Naive thymus-derived CD4-positive, alpha-beta T cell (primary cell): ENCODE data around the gene MBIP. TPM values are rescaled to one million over a fixed set of nuclear protein-coding genes. Genes with fewer than 3 reads are reported as not detected.

Source experiments
- ATAC-seq: fragments of 150-1000 bp; cut with Tn5 transposase; 2 replicates; pipeline ENCODE4 v1.10.0; 2021; ENCODE audit warnings: mild to moderate bottlenecking, moderate library complexity
- CTCF ChIA-PET: fragments of 350-600 bp; sonication (Branson Sonifier 250); formaldehyde crosslinking; loops from one replicate; lab custom pipeline; 2021; ENCODE audit warnings: antibody characterized with exemption; lab: Charles Lee
- POLR2A ChIA-PET: fragments of 350-600 bp; sonication (Branson Sonifier 250); formaldehyde crosslinking; loops from one replicate; lab custom pipeline; 2021; ENCODE audit warnings: antibody characterized with exemption, inconsistent platforms; lab: Charles Lee
- DNase-seq, 9 donors: peaks; one replicate each; pipeline versions ENCODE4 v3.0.0 to v3.0.0-alpha.2; 2020 to 2022; ENCODE audit warnings: mixed read lengths in 1 of 9
- H3K27ac ChIP-seq: one replicate; pipeline ENCODE4 v1.7.0; 2013; ENCODE audit warnings: mild to moderate bottlenecking, low read depth, low read length, moderate library complexity
- H3K27me3 ChIP-seq, 2 donors: one replicate each; pipeline ENCODE4 v1.7.0; 2013; ENCODE audit warnings: low read length in 2 of 2, mild to moderate bottlenecking in 2 of 2, moderate library complexity in 2 of 2; ENCODE audit not compliant: control insufficient read depth in 2 of 2, insufficient read depth in 2 of 2
- H3K36me3 ChIP-seq, 3 experiments: 1 replicate in 2 of 3; 2 replicates in 1 of 3; pipeline ENCODE4 v1.7.0; 2013; ENCODE audit warnings: low read length in 3 of 3, mild to moderate bottlenecking in 3 of 3, moderate library complexity in 1 of 3; ENCODE audit not compliant: insufficient read depth in 3 of 3, control insufficient read depth in 2 of 3
- H3K4me1 ChIP-seq, 2 donors: one replicate each; pipeline ENCODE4 v1.7.0; 2013; ENCODE audit warnings: low read length in 2 of 2, mild to moderate bottlenecking in 2 of 2, moderate library complexity in 1 of 2; ENCODE audit not compliant: control insufficient read depth in 2 of 2, insufficient read depth in 2 of 2
- H3K4me3 ChIP-seq: 2 replicates; pipeline ENCODE4 v1.7.0; 2013; ENCODE audit warnings: mild to moderate bottlenecking, low read length
- H3K9me3 ChIP-seq, 3 experiments: 1 replicate in 2 of 3; 2 replicates in 1 of 3; pipeline ENCODE4 v1.7.0; 2013; ENCODE audit warnings: low read length in 3 of 3; ENCODE audit not compliant: control insufficient read depth in 2 of 3
- H3K27ac Mint-ChIP-seq, 9 donors: one replicate each; pipeline ENCODE4 v1.8.0; 2020 to 2022; ENCODE audit warnings: mixed read lengths in 9 of 9, mild to moderate bottlenecking in 8 of 9, moderate library complexity in 5 of 9, inconsistent platforms in 2 of 9
- H3K27me3 Mint-ChIP-seq, 5 donors: one replicate each; pipeline ENCODE4 v1.8.0; 2021 to 2022; ENCODE audit warnings: mixed read lengths in 5 of 5, mild to moderate bottlenecking in 1 of 5
- H3K36me3 Mint-ChIP-seq, 5 donors: one replicate each; pipeline ENCODE4 v1.8.0; 2020 to 2022; ENCODE audit warnings: mixed read lengths in 5 of 5, mild to moderate bottlenecking in 3 of 5, inconsistent platforms in 1 of 5
- H3K4me1 Mint-ChIP-seq, 7 donors: one replicate each; pipeline ENCODE4 v1.8.0; 2020 to 2022; ENCODE audit warnings: mixed read lengths in 7 of 7, mild to moderate bottlenecking in 3 of 7, inconsistent platforms in 1 of 7
- H3K4me3 Mint-ChIP-seq, 10 donors: one replicate each; pipeline ENCODE4 v1.8.0; 2020 to 2022; ENCODE audit warnings: mild to moderate bottlenecking in 10 of 10, mixed read lengths in 10 of 10, moderate library complexity in 6 of 10, inconsistent platforms in 2 of 10
- H3K9me3 Mint-ChIP-seq, 11 donors: one replicate each; pipeline ENCODE4 v1.8.0; 2020 to 2022; ENCODE audit warnings: mixed read lengths in 11 of 11, mild to moderate bottlenecking in 4 of 11, inconsistent platforms in 1 of 11, moderate library complexity in 1 of 11
- intact Hi-C, 2 donors: fragments of 100-400 bp; cut with micrococcal nuclease; formaldehyde crosslinking; loops; one replicate each; pipeline ENCODE4 v1.15.1; 2023
- polyA plus RNA-seq, 2 donors: library from polyadenylated mRNA; unstranded; fragments of 300-500 nt; fragmentation: Illumina TruSeq; gene quantifications; one replicate each; pipeline ENCODE4 v1.2.3, GENCODE V29; 2021
- total RNA-seq, 6 experiments: library from RNA in 5 of 6; stranded (reverse) in 5 of 6; gene quantifications; 1 replicate in 5 of 6; 2 replicates in 1 of 6; pipeline ENCODE4 v1.2.3 and lab custom pipeline; 2021 to 2026

The MBIP gene
- total and polyA plus RNA-seq, 7 experiments from 2014 or later = 22.5 to 42.7 (median 24.7) TPM

GRCh38 chr14:36293824-36294223 is 26.6 kb downstream of the MBIP start:
- ChIA-PET POLR2A (no interaction called here), CTCF (no interaction called here)
- H3K4me3 Mint-ChIP-seq = no peak overlapping the region
- H3K4me1 ChIP-seq = no peaks in the 10 kb centered on the region
- peaks cover 4 to 29% (median 15%) of the 10 kb centered on the region in 5 donors for H3K36me3 Mint-ChIP-seq
- no peak overlapping the region for H3K27ac ChIP-seq
- peaks cover 0 to 5% (median 0%) of the 10 kb centered on the region in 5 donors for H3K27me3 Mint-ChIP-seq
- no peak overlapping the region for H3K4me3 ChIP-seq
- no peaks in the 10 kb centered on the region for H3K9me3 ChIP-seq
- ATAC-seq = peak; percentile 60
- peaks cover 0 to 18% (median 0%) of the 10 kb centered on the region in 3 experiments for H3K36me3 ChIP-seq
- no peak overlapping the region for H3K27ac Mint-ChIP-seq
- intact Hi-C loops = no loop called here
- H3K4me1 Mint-ChIP-seq = no peaks in the 10 kb centered on the region
- no peak for DNase-seq
- no peaks in the 10 kb centered on the region for H3K27me3 ChIP-seq
- no peaks in the 10 kb centered on the region for H3K9me3 Mint-ChIP-seq

DNA sequence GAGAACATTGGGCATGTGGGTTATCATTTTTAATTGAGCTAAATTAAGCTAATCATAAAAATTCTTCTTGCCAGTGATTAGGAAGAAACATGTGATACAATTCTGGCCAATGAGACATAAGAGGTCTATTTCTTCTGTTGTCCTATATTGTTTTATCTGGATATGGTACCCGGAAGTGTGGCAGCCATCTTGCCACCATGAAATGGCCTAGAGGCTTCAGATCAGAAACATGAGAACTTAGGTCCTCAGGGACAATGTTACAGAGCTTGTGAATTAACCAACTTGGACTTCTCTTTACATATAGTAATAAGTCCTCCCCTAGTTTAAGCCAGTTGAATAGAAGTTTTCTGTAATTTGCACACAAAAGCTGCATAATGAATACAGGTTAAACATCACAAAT is 30.5 kb downstream of the MBIP start:
- H3K4me1 ChIP-seq = no peaks in the 10 kb centered on the region
- H3K27me3 Mint-ChIP-seq = peaks cover 2 to 10% (median 3%) of the 10 kb centered on the region in 5 donors
- no peaks in the 10 kb centered on the region for H3K36me3 Mint-ChIP-seq
- H3K36me3 ChIP-seq = no peaks in the 10 kb centered on the region
- no peaks in the 10 kb centered on the region for H3K27me3 ChIP-seq
- DNase-seq (no peak), ATAC-seq (no peak)
- no peak overlapping the region for H3K27ac ChIP-seq
- intact Hi-C loops = no loop called here
- no peak overlapping the region for H3K4me3 Mint-ChIP-seq
- H3K4me1 Mint-ChIP-seq = no peaks in the 10 kb centered on the region
- no peak overlapping the region for H3K4me3 ChIP-seq
- no peak overlapping the region for H3K27ac Mint-ChIP-seq
- ChIA-PET POLR2A (no interaction called here), CTCF (interaction anchor here (1.1 kb wide), 1 partner anchor 9 kb away, joined by 3 read pairs; no protein-coding TSS in a partner anchor)
- no peaks in the 10 kb centered on the region for H3K9me3 ChIP-seq
- no peaks in the 10 kb centered on the region for H3K9me3 Mint-ChIP-seq

- ATAC-seq = no peak
- Mint-ChIP-seq H3K4me3 (no peak overlapping the region), H3K36me3 (no peaks in the 10 kb centered on the region), H3K4me1 (peaks cover 0 to 2% (median 0%) of the 10 kb centered on the region in 7 donors), H3K9me3 (no peaks in the 10 kb centered on the region), H3K27me3 (peaks cover 5 to 17% (median 11%) of the 10 kb centered on the region in 5 donors), H3K27ac (no peak overlapping the region)
- no peak for DNase-seq
- H3K9me3 ChIP-seq = no peaks in the 10 kb centered on the region
- ChIA-PET POLR2A (no interaction called here), CTCF (no interaction called here)
- no peaks in the 10 kb centered on the region for H3K36me3 ChIP-seq
- intact Hi-C loops = no loop called here
- no peak overlapping the region for H3K27ac ChIP-seq
- H3K4me3 ChIP-seq = no peak overlapping the region
- no peaks in the 10 kb centered on the region for H3K27me3 ChIP-seq
- H3K4me1 ChIP-seq = no peaks in the 10 kb centered on the region
Observed at GRCh38 chr14:36288496-36288895, 31.9 kb downstream of the MBIP start.

GRCh38 chr14:36284971-36285595 is 35.4 kb downstream of the MBIP start:
- peaks cover 0 to 5% (median 0%) of the 10 kb centered on the region in 7 donors for H3K4me1 Mint-ChIP-seq
- ChIA-PET CTCF (no interaction called here), POLR2A (no interaction called here)
- Histone ChIP-seq H3K9me3 (no peaks in the 10 kb centered on the region), H3K36me3 (no peaks in the 10 kb centered on the region), H3K4me3 (no peak overlapping the region), H3K27me3 (no peaks in the 10 kb centered on the region), H3K27ac (no peak overlapping the region), H3K4me1 (no peaks in the 10 kb centered on the region)
- H3K4me3 Mint-ChIP-seq = no peak overlapping the region
- H3K27ac Mint-ChIP-seq = no peak overlapping the region
- H3K27me3 Mint-ChIP-seq = peaks cover 5 to 35% (median 21%) of the 10 kb centered on the region in 5 donors
- H3K9me3 Mint-ChIP-seq = no peaks in the 10 kb centered on the region
- no peaks in the 10 kb centered on the region for H3K36me3 Mint-ChIP-seq
- DNase-seq = no peak
- ATAC-seq = no peak
- intact Hi-C loops = no loop called here

- H3K27me3 ChIP-seq = no peaks in the 10 kb centered on the region
- Mint-ChIP-seq H3K4me1 (peaks cover 0 to 5% (median 0%) of the 10 kb centered on the region in 7 donors), H3K9me3 (no peaks in the 10 kb centered on the region), H3K4me3 (no peak overlapping the region), H3K27me3 (peaks cover 10 to 58% (median 35%) of the 10 kb centered on the region in 5 donors), H3K36me3 (no peaks in the 10 kb centered on the region), H3K27ac (no peak overlapping the region)
- intact Hi-C loops = no loop called here
- no peaks in the 10 kb centered on the region for H3K36me3 ChIP-seq
- ATAC-seq = no peak
- H3K9me3 ChIP-seq = no peaks in the 10 kb centered on the region
- DNase-seq = no peak
- ChIA-PET CTCF (interaction anchor here (1.2 kb wide), 1 partner anchor 9 kb away, joined by 3 read pairs; no protein-coding TSS in a partner anchor), POLR2A (no interaction called here)
- no peak overlapping the region for H3K27ac ChIP-seq
- H3K4me1 ChIP-seq = no peaks in the 10 kb centered on the region
- no peak overlapping the region for H3K4me3 ChIP-seq
Observed at GRCh38 chr14:36281309-36281708, 39.1 kb downstream of the MBIP start.

DNA sequence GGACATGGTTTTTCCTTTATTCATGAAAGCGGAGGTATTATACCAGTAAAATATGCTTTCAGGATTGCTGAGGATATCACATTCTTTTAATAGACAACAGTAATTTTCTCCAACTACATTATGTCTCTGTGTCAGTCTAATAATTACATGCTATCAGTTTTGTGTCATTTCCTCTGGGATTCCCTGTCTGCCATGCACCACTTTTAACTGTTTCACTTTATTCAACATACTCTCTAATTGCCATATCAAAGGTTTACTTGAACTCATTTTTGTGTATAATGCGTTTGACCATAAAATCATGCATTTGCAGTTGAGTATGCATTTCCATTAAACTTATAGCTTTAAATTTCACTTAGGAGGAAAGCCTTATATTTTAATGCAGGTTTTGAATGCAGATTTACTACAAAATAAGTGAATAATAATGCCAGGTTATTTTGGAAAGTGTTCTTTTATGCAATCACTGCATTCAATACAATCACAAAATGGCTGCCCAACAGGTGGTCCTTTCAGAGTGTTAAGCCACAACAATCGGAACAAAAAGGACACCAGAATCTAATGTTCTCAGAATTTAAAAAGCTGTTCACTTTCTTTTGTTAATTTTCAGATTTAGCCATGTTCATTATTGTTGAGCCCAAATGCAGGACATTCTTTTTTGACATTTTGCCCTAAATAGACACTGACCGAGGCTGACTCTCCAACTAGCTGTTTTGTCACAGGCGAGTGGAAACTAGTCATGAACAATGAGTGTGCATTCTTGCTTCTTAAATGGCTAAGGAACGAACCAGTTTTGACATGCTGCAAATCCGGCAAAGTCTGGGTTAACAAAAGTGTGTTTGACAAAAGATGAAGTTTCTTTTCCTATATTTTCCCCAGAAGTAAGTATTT is 40.9 kb downstream of the MBIP start:
- Histone ChIP-seq H3K4me1 (no peaks in the 10 kb centered on the region), H3K36me3 (no peaks in the 10 kb centered on the region), H3K27me3 (peaks cover 0 to 6% of the 10 kb centered on the region in 2 donors), H3K27ac (no peak overlapping the region), H3K9me3 (no peaks in the 10 kb centered on the region), H3K4me3 (no peak overlapping the region)
- ATAC-seq = no peak
- POLR2A ChIA-PET = no interaction called here
- peaks cover 9 to 62% (median 37%) of the 10 kb centered on the region in 5 donors for H3K27me3 Mint-ChIP-seq
- H3K9me3 Mint-ChIP-seq = no peaks in the 10 kb centered on the region
- H3K4me3 Mint-ChIP-seq = no peak overlapping the region
- intact Hi-C loops = no loop called here
- CTCF ChIA-PET = interaction anchor here (1.2 kb wide), 1 partner anchor 11 kb away, joined by 3 read pairs; no protein-coding TSS in a partner anchor
- no peak overlapping the region for H3K27ac Mint-ChIP-seq
- H3K36me3 Mint-ChIP-seq = no peaks in the 10 kb centered on the region
- H3K4me1 Mint-ChIP-seq = peaks cover 0 to 5% (median 0%) of the 10 kb centered on the region in 7 donors
- DNase-seq = no peak
